Activated CD4-positive, alpha-beta T cell treated with anti-CD3 and anti-CD28 coated beads, Interleukin-2, Interleukin-4, amounts not matched to agents 100 ng/mL and 50 ng/mL, durations not matched to agents 16 hours and 8 hours (primary cell): Measurements from ENCODE around the gene TBXA2R.

Source experiments
- DNase-seq: peaks from one replicate; pipeline ENCODE4 v3.0.0-alpha.2; 2020; ENCODE audit warnings: low spot score

Gene TBXA2R

GRCh38 chr19:3619631-3620012, 12.9 kb upstream of the TBXA2R start:
- DNase-seq: no peak

- no peak for DNase-seq
Observed at GRCh38 chr19:3618811-3619630, 12.3 kb upstream of the TBXA2R start.

DNA sequence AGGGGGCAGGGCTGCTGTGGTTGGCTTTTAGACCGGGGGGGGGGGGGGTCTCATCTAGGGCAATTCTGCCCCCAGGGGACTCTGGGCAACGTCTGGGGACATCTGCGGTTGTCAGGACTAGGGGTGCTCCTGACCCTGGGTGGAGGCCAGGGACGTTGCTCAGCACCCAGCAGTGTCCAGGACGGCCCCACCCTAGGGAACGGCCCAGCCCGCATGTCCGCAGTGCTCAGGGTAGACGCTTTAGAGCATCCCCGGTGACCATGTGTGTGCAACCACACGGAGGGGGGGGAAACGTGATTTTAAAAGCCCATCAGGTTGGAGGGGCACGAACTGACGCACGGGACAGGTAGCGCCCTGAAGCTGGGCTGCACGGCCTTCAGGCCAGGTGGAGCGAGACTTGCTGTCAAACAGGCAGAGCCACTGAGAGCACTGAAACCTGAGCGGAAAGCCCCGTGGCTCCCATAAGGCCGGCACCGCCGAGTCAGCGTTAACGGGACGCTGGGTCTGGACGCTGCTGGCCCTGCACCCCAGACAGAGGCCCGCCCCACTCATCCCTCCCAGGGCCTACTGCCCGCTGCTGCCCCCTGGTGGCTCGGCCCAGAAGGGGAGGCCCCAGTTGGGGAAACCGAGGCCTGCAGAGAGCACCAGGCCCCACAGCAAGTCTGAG, 11.6 kb upstream of the TBXA2R start:
- no peak for DNase-seq

- no peak for DNase-seq
Observed at GRCh38 chr19:3617463-3617862, 10.8 kb upstream of the TBXA2R start.

DNA sequence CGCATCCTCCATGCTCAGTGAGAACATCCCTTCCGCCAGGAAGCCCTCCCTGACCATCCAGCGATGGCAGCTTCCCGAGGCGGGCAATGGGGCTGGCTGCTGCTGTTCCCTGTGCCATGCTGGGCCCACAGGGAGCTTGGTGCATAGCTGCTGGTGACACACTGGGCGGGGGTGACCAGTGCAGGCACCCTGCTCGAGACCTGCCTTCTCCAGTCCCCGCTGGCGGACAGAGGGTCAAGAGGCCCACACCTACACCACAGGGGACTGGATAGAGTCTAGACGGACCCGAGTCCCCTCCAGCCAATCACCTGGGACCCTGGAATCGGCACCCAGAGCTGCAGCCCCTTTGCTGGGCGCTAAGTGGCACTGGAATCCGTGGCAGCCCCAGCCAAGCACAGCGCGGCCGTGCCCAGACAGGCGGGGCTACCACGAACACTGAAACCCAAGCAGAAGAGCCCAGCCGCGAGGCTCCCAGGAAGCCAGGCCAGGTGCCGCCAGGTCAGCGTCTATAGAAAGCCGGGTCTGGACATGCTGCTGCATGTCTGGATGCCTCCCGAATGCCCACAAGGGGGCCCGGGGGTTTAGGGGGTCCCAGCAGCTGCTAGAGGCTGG, 9.0 kb upstream of the TBXA2R start:
- DNase-seq: no peak

DNA sequence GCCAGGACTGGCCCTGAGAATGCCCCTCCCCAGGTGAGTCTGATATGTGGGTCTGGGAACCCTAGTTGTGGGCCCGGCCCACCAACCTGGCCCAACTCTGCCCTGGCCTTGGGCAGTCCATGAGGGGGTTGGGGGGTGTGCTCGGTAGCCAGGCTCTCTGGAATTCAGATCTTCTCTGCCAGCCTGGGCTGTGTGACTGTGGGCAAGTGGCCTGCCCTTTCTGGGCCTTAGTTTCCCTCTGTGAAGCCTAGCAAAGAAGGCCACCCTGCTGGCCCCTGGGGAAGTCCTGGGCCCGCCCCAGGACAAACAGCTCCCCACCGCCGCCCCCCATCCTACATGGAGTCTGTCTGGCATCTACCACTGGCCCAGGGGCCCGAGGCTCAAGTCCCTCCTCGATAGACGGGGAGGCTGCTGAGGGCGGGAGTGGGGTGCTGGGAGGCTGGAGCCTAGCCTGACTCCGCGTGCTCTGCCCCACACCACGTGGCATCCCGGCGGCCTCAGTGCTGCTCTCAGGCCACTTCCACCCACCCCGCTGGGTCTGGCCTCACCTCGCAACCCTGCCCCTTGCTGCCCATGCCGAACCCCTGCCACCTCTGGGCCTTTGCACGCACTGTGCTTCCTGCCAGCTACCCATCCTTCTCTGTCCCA, 8.3 kb upstream of the TBXA2R start:
- DNase-seq: no peak

- no peak for DNase-seq
Observed at GRCh38 chr19:3613818-3614661, 7.4 kb upstream of the TBXA2R start.

- DNase-seq: no peak
Observed at GRCh38 chr19:3612901-3613741, 6.4 kb upstream of the TBXA2R start.

- no peak for DNase-seq
Observed at GRCh38 chr19:3612330-3612729, 5.7 kb upstream of the TBXA2R start.

- no peak for DNase-seq
Observed at GRCh38 chr19:3611841-3612240, 5.2 kb upstream of the TBXA2R start.

DNA sequence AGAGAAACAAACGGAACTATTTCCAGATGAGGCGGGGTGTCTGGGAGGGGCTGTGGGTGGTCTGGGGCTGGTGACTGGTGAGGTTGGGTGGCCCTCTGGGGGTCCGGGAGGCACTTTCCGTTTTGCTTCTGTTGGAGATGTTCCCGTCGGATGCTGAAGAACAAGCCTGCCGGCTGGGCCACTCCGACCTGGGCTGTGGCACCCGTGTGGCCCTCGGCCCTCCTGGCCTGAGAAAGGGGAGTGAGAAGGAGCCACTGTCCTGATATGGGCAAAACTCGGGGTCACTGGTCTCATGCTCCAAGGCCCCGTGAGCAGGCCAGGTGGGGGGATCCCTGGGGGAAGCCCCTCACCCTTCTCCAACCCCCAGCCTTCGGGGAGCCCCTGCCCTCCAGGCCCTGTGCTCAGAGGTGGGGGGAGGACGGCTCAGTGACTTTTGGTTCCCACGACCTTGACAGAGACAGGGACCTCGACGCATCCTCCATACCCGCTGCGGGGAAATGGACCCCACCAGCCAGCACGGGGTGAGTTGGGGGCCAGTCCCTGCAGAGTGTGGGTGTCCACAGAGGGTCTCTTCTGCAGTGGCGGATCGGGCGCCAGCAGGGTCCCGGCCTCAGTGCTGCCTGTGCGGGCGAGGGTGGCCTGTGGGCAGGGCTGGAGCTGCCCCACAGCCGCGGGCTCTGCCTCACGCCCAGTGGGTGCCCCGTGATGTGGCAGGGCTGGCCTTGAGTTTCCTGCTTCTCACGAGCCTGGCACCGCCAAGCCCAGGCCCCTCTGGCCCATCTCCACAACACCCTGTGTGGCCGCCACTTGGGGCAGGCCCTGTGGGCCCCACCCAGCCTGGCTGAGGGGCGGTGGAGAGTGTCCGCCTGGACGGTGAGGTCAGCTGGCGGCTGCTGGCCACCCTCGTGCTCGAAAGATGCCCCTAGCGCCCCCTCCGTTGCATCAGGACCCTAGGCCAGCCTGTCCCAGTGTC, 4.4 kb upstream of the TBXA2R start:
- DNase-seq: no peak

- DNase-seq: no peak
Observed at GRCh38 chr19:3609779-3610719, 3.4 kb upstream of the TBXA2R start.

GRCh38 chr19:3608750-3609322, 2.2 kb upstream of the TBXA2R start:
- no peak for DNase-seq

GRCh38 chr19:3608079-3608641, 1.5 kb upstream of the TBXA2R start:
- no peak for DNase-seq

DNA sequence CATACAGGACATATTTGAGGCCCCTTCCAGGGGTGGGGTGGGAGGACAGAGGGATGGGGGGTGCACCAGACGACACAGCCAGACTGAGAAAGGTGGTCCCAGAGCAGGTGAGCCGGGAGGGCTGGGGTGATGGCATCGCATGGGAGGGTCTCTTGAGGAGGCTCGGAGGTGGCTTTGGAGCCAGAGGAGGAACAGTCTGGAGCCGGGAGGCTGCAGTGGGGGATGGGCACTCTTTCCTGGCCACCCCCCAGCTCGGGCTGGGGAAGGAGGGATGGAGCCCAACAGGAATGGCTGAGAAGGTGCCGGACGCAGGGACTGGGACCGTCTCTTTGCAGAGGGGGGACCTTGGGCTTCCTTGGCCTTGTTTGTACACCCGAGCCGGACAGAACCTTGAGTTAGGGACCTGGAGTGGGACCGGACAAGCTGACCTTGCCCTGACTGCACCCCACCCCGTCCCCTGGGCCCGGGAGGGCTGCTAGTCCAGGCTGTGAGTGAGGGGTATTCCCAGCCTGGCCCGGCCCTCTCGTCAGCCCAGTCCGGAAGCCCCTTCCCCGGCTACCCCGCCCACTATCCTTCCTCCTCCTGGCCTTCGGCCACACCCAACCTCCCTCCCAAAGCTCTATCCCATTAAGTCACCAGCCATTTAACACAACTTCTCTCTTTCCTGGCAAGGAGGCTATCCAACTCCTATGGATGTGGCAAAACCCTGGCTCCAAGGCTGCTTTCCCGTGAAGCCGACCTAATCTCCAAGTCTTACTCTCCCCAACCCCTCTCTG, 816 bp upstream of the TBXA2R start:
- DNase-seq: no peak

DNA sequence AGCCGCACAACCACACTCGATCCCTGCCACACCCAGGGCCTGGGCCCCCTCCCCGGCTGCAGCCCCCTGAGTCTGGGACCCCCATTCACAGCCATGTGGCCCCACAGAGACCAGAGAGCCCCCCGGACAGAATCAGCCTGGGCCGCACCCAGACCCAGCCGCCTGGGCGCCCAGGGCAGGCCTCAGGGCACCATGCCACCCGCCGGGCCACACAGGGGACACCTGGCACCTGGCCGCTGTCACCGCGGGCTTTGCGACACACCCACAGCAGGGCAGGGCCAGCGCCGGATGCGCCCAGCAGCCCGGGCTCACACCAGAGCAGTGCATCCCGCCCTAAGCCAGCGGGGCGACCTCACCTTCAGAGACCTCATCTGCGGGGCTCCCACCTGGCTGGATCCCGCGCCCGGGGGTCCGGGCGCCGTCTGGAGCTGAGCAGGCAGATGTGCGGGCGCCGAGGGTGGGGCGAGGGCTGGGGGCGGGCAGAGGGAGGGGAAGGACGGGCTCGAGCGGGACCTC, 443 bp downstream of the TBXA2R start:
- no peak for DNase-seq

- DNase-seq: no peak
Observed at GRCh38 chr19:3605770-3606169, 905 bp downstream of the TBXA2R start.
